Kidney (tissue), 14 donors: ENCODE data around the gene ADARB2. TPM values are rescaled to one million over a fixed set of nuclear protein-coding genes. Genes with fewer than 3 reads are reported as not detected.

ENCODE experiments used
- DNase-seq, 5 donors: peaks; one replicate each; pipeline ENCODE4 v3.0.0-alpha.2; 2013 to 2020
- FAIRE-seq: peaks from 2 replicates; lab custom pipeline; 2012; peaks lifted over from hg19 to GRCh38; lab: Jason Lieb, UNC
- H3K27ac ChIP-seq, 2 donors: one replicate each; pipeline ENCODE4 v1.7.0; 2013; ENCODE audit warnings: low read depth in 2 of 2, low read length in 2 of 2, inconsistent platforms in 1 of 2
- H3K27me3 ChIP-seq: one replicate; pipeline ENCODE4 v1.7.1; 2013; ENCODE audit warnings: low read length, inconsistent platforms; ENCODE audit not compliant: control insufficient read depth, insufficient read depth
- H3K36me3 ChIP-seq, 3 donors: one replicate each; pipeline versions ENCODE4 v1.7.0 to v1.7.1; 2013; ENCODE audit warnings: low read length in 3 of 3, control low read depth in 1 of 3, inconsistent platforms in 1 of 3; ENCODE audit not compliant: insufficient read depth in 3 of 3, control insufficient read depth in 2 of 3
- H3K4me1 ChIP-seq, 3 donors: one replicate each; pipeline versions ENCODE4 v1.7.0 to v1.7.1; 2013; ENCODE audit warnings: low read length in 3 of 3, inconsistent platforms in 1 of 3, low read depth in 1 of 3; ENCODE audit not compliant: control insufficient read depth in 2 of 3, insufficient read depth in 2 of 3
- H3K4me3 ChIP-seq, 3 donors: one replicate each; pipeline versions ENCODE4 v1.7.0 to v1.8.1; 2013; ENCODE audit warnings: low read length in 3 of 3, control low read depth in 1 of 3, inconsistent platforms in 1 of 3
- H3K9ac ChIP-seq, 3 donors: one replicate each; pipeline versions ENCODE4 v1.7.0 to v1.7.1; 2013; ENCODE audit warnings: low read length in 3 of 3, control low read depth in 1 of 3, inconsistent platforms in 1 of 3
- H3K9me3 ChIP-seq, 3 donors: one replicate each; pipeline versions ENCODE4 v1.7.0 to v1.7.1; 2013; ENCODE audit warnings: low read length in 3 of 3, control low read depth in 1 of 3, inconsistent platforms in 1 of 3; ENCODE audit not compliant: control insufficient read depth in 2 of 3, insufficient read depth in 1 of 3
- CTCF ChIP-seq: IDR thresholded peaks from 3 replicates; pipeline ENCODE4 v1.5.1; 2012; ENCODE audit warnings: mild to moderate bottlenecking, moderate library complexity, borderline replicate concordance; ENCODE audit not compliant: insufficient read depth; ENCODE audit errors: extremely low read depth
- intact Hi-C: fragments of 100-400 bp; cut with DNase I; formaldehyde crosslinking; loops from one replicate; pipeline ENCODE4 v1.11.1; 2022
- polyA plus RNA-seq: library from polyadenylated mRNA; stranded (reverse); fragments of 350-450 nt; fragmentation: Illumina TruSeq; extraction: RNeasy Lipid Tissue Mini Kit (QIAGEN cat#74804); gene quantifications from one replicate; pipeline ENCODE4 v1.2.3, GENCODE V29; 2014; ENCODE audit warnings: low read depth, low replicate concordance; ENCODE audit not compliant: insufficient read depth
- total RNA-seq: library from RNA; stranded (reverse); fragmentation: NEBNext Ultra II Directional; extraction: Animal tissue kit (Norgen Biotek cat#: 25700); gene quantifications from one replicate; pipeline ENCODE4 v1.2.1, GENCODE V29; 2021
- donor health status: control.
- donor health status: control.
- donor health status: control.
- donor health status: control.
- donor health status: control.
- donor health status: DM: yes; HTN: yes; CAD: no.
- donor health status: Normal renal cell carcinoma (clear cell type).

ADARB2 gene
- total and polyA plus RNA-seq, 2 donors from 2014 or later: 1.0 to 1.3 TPM

GRCh38 chr10:1611936-1612550 lies 125.3 kb downstream of the ADARB2 start:
- H3K4me1 ChIP-seq: no peaks in the 10 kb centered on the region
- no peak for TF ChIP-seq CTCF
- DNase-seq (no peak), FAIRE-seq (no peak)
- intact Hi-C loops: no loop called here
- no peak overlapping the region for H3K4me3 ChIP-seq
- H3K36me3 ChIP-seq: no peaks in the 10 kb centered on the region
- H3K27me3 ChIP-seq: peaks cover 15% of the 10 kb centered on the region
- no peaks in the 10 kb centered on the region for H3K9me3 ChIP-seq
- no peak overlapping the region for H3K9ac ChIP-seq
- no peak overlapping the region for H3K27ac ChIP-seq

GRCh38 chr10:1610986-1611770 lies 126.1 kb downstream of the ADARB2 start:
- intact Hi-C loops: no loop called here
- H3K27ac ChIP-seq: no peak overlapping the region
- no peak overlapping the region for H3K9ac ChIP-seq
- no peak overlapping the region for H3K4me3 ChIP-seq
- no peaks in the 10 kb centered on the region for H3K9me3 ChIP-seq
- no peak for TF ChIP-seq CTCF
- peaks cover 15% of the 10 kb centered on the region for H3K27me3 ChIP-seq
- FAIRE-seq: no peak
- DNase-seq: peak in 2 of 5 donors; percentile 26 to 29
- H3K4me1 ChIP-seq: no peaks in the 10 kb centered on the region
- H3K36me3 ChIP-seq: no peaks in the 10 kb centered on the region

- Histone ChIP-seq H3K36me3 (no peaks in the 10 kb centered on the region), H3K4me1 (no peaks in the 10 kb centered on the region), H3K27ac (no peak overlapping the region), H3K4me3 (no peak overlapping the region), H3K9ac (no peak overlapping the region), H3K27me3 (peaks cover 15% of the 10 kb centered on the region), H3K9me3 (no peaks in the 10 kb centered on the region)
- FAIRE-seq (no peak), DNase-seq (no peak)
- intact Hi-C loops: no loop called here
- no peak for TF ChIP-seq CTCF
Observed at GRCh38 chr10:1609648-1609970, 127.7 kb downstream of the ADARB2 start.
